Naive B cell (primary cell): ENCODE data around the gene OTOG. TPM values are rescaled to one million over a fixed set of nuclear protein-coding genes. Genes with fewer than 3 reads are reported as not detected.
A peak's percentile ranks its signal among the peaks of the same experiment; 100 is the strongest.

Experiments
- ATAC-seq, 2 donors: fragments of 150-1000 bp; cut with Tn5 transposase; 2 replicates each; pipeline ENCODE4 v1.10.0; 2021; ENCODE audit warnings: low read depth in 2 of 2, mild to moderate bottlenecking in 2 of 2, moderate library complexity in 2 of 2
- DNase-seq: peaks from one replicate; pipeline ENCODE4 v3.0.0; 2022
- H3K27ac Mint-ChIP-seq, 6 donors: one replicate each; pipeline ENCODE4 v1.8.0; 2020 to 2022; ENCODE audit warnings: mild to moderate bottlenecking in 6 of 6, mixed read lengths in 6 of 6, moderate library complexity in 5 of 6, inconsistent platforms in 2 of 6
- H3K27me3 Mint-ChIP-seq, 3 donors: one replicate each; pipeline ENCODE4 v1.8.0; 2021 to 2022; ENCODE audit warnings: mixed read lengths in 3 of 3, mild to moderate bottlenecking in 1 of 3
- H3K36me3 Mint-ChIP-seq, 2 donors: one replicate each; pipeline ENCODE4 v1.8.0; 2020 to 2022; ENCODE audit warnings: mixed read lengths in 2 of 2, inconsistent platforms in 1 of 2, mild to moderate bottlenecking in 1 of 2
- H3K4me1 Mint-ChIP-seq, 3 donors: one replicate each; pipeline ENCODE4 v1.8.0; 2020 to 2022; ENCODE audit warnings: mixed read lengths in 3 of 3, inconsistent platforms in 1 of 3, mild to moderate bottlenecking in 1 of 3, moderate library complexity in 1 of 3
- H3K4me3 Mint-ChIP-seq, 8 donors: one replicate each; pipeline ENCODE4 v1.8.0; 2020 to 2022; ENCODE audit warnings: mild to moderate bottlenecking in 8 of 8, mixed read lengths in 8 of 8, moderate library complexity in 8 of 8, inconsistent platforms in 2 of 8
- H3K9me3 Mint-ChIP-seq, 7 donors: one replicate each; pipeline ENCODE4 v1.8.0; 2020 to 2022; ENCODE audit warnings: mixed read lengths in 7 of 7, mild to moderate bottlenecking in 5 of 7, inconsistent platforms in 2 of 7, moderate library complexity in 1 of 7
- polyA plus RNA-seq, 6 donors: library from polyadenylated mRNA; unstranded; fragments of 300-500 nt; fragmentation: Illumina TruSeq; gene quantifications; one replicate each; pipeline ENCODE4 v1.2.3, GENCODE V29; 2021; ENCODE audit warnings: low read depth in 6 of 6

The OTOG gene
- polyA plus RNA-seq, 6 donors from 2014 or later: not detected

- H3K36me3 Mint-ChIP-seq: no peaks in the 10 kb centered on the region
- ATAC-seq: no peak
- H3K27ac Mint-ChIP-seq: no peak overlapping the region
- peaks cover 14 to 21% (median 15%) of the 10 kb centered on the region in 3 donors for H3K27me3 Mint-ChIP-seq
- no peak overlapping the region for H3K4me3 Mint-ChIP-seq
- no peaks in the 10 kb centered on the region for H3K9me3 Mint-ChIP-seq
- H3K4me1 Mint-ChIP-seq: no peaks in the 10 kb centered on the region
- no peak for DNase-seq
Observed at GRCh38 chr11:17633987-17634775, 87.1 kb downstream of the OTOG start.

- Mint-ChIP-seq H3K9me3 (peaks cover 0 to 6% (median 0%) of the 10 kb centered on the region in 7 donors), H3K4me1 (no peaks in the 10 kb centered on the region), H3K36me3 (no peaks in the 10 kb centered on the region), H3K27ac (no peak overlapping the region), H3K4me3 (no peak overlapping the region), H3K27me3 (peaks cover 6 to 22% (median 9%) of the 10 kb centered on the region in 3 donors)
- ATAC-seq (no peak), DNase-seq (no peak)
Observed at GRCh38 chr11:17634776-17635550, 87.9 kb downstream of the OTOG start.

- no peaks in the 10 kb centered on the region for H3K4me1 Mint-ChIP-seq
- ATAC-seq (no peak), DNase-seq (no peak)
- H3K36me3 Mint-ChIP-seq: no peaks in the 10 kb centered on the region
- no peak overlapping the region for H3K4me3 Mint-ChIP-seq
- H3K27me3 Mint-ChIP-seq: peaks cover 0 to 19% (median 3%) of the 10 kb centered on the region in 3 donors
- H3K27ac Mint-ChIP-seq: peak overlapping the region in 1 of 6 donors; percentile 51
- peaks cover 0 to 6% (median 0%) of the 10 kb centered on the region in 7 donors for H3K9me3 Mint-ChIP-seq
Observed at GRCh38 chr11:17635551-17635938, 88.5 kb downstream of the OTOG start.

GRCh38 chr11:17636721-17637120, 89.7 kb downstream of the OTOG start:
- Mint-ChIP-seq H3K36me3 (no peaks in the 10 kb centered on the region), H3K27ac (no peak overlapping the region), H3K4me3 (no peak overlapping the region), H3K9me3 (peaks cover 0 to 6% (median 0%) of the 10 kb centered on the region in 7 donors), H3K4me1 (no peaks in the 10 kb centered on the region), H3K27me3 (peaks cover 0 to 14% (median 0%) of the 10 kb centered on the region in 3 donors)
- DNase-seq: no peak
- ATAC-seq: no peak

GRCh38 chr11:17637901-17638300, 90.8 kb downstream of the OTOG start:
- Mint-ChIP-seq H3K4me1 (no peaks in the 10 kb centered on the region), H3K27me3 (peaks cover 0 to 14% (median 0%) of the 10 kb centered on the region in 3 donors), H3K4me3 (no peak overlapping the region), H3K27ac (no peak overlapping the region), H3K9me3 (peaks cover 0 to 6% (median 0%) of the 10 kb centered on the region in 7 donors), H3K36me3 (no peaks in the 10 kb centered on the region)
- no peak for ATAC-seq
- DNase-seq: no peak

GRCh38 chr11:17638311-17638710, 91.3 kb downstream of the OTOG start:
- ATAC-seq (no peak), DNase-seq (no peak)
- Mint-ChIP-seq H3K27ac (no peak overlapping the region), H3K4me1 (no peaks in the 10 kb centered on the region), H3K9me3 (peaks cover 0 to 6% (median 0%) of the 10 kb centered on the region in 7 donors), H3K36me3 (no peaks in the 10 kb centered on the region), H3K4me3 (no peak overlapping the region), H3K27me3 (peaks cover 0 to 14% (median 0%) of the 10 kb centered on the region in 3 donors)

- H3K27me3 Mint-ChIP-seq: peaks cover 0 to 14% (median 0%) of the 10 kb centered on the region in 3 donors
- H3K27ac Mint-ChIP-seq: no peak overlapping the region
- DNase-seq (no peak), ATAC-seq (no peak)
- H3K4me3 Mint-ChIP-seq: no peak overlapping the region
- H3K36me3 Mint-ChIP-seq: no peaks in the 10 kb centered on the region
- H3K9me3 Mint-ChIP-seq: peaks cover 0 to 6% (median 0%) of the 10 kb centered on the region in 7 donors
- no peaks in the 10 kb centered on the region for H3K4me1 Mint-ChIP-seq
Observed at GRCh38 chr11:17639091-17639490, 92.0 kb downstream of the OTOG start.

GRCh38 chr11:17639781-17640180, 92.7 kb downstream of the OTOG start:
- Mint-ChIP-seq H3K4me3 (no peak overlapping the region), H3K9me3 (peaks cover 0 to 6% (median 0%) of the 10 kb centered on the region in 7 donors), H3K4me1 (no peaks in the 10 kb centered on the region), H3K36me3 (no peaks in the 10 kb centered on the region), H3K27me3 (peaks cover 0 to 14% (median 0%) of the 10 kb centered on the region in 3 donors), H3K27ac (peak overlapping the region in 2 of 6 donors; percentile 1 to 13)
- DNase-seq (no peak), ATAC-seq (no peak)

GRCh38 chr11:17640493-17641164, 93.6 kb downstream of the OTOG start:
- ATAC-seq (no peak), DNase-seq (no peak)
- Mint-ChIP-seq H3K27me3 (peaks cover 0 to 14% (median 0%) of the 10 kb centered on the region in 3 donors), H3K4me1 (no peaks in the 10 kb centered on the region), H3K9me3 (peaks cover 0 to 6% (median 0%) of the 10 kb centered on the region in 7 donors), H3K4me3 (no peak overlapping the region), H3K36me3 (no peaks in the 10 kb centered on the region), H3K27ac (peak overlapping the region in 1 of 6 donors; percentile 45)

- ATAC-seq (no peak), DNase-seq (no peak)
- Mint-ChIP-seq H3K27ac (no peak overlapping the region), H3K36me3 (no peaks in the 10 kb centered on the region), H3K9me3 (peaks cover 0 to 6% (median 0%) of the 10 kb centered on the region in 7 donors), H3K4me3 (no peak overlapping the region), H3K4me1 (no peaks in the 10 kb centered on the region), H3K27me3 (peaks cover 0 to 14% (median 0%) of the 10 kb centered on the region in 3 donors)
Observed at GRCh38 chr11:17641792-17642350, 94.8 kb downstream of the OTOG start.

- DNase-seq: no peak
- Mint-ChIP-seq H3K27me3 (peaks cover 0 to 9% (median 0%) of the 10 kb centered on the region in 3 donors), H3K4me1 (no peaks in the 10 kb centered on the region), H3K36me3 (peaks cover 0 to 5% of the 10 kb centered on the region in 2 donors), H3K27ac (no peak overlapping the region), H3K9me3 (peaks cover 0 to 9% (median 3%) of the 10 kb centered on the region in 7 donors), H3K4me3 (no peak overlapping the region)
- no peak for ATAC-seq
Observed at GRCh38 chr11:17642370-17642769, 95.3 kb downstream of the OTOG start.

GRCh38 chr11:17642980-17643379, 95.9 kb downstream of the OTOG start:
- Mint-ChIP-seq H3K27me3 (peaks cover 0 to 8% (median 0%) of the 10 kb centered on the region in 3 donors), H3K4me3 (no peak overlapping the region)

More at GRCh38 chr11:17642980-17643379, 95.9 kb downstream of the OTOG start:
- Mint-ChIP-seq H3K4me1 (no peaks in the 10 kb centered on the region), H3K36me3 (peaks cover 0 to 11% of the 10 kb centered on the region in 2 donors), H3K27ac (no peak overlapping the region), H3K9me3 (peaks cover 3 to 13% (median 6%) of the 10 kb centered on the region in 7 donors)
- ATAC-seq: no peak
- no peak for DNase-seq
